ENCODE results near the gene PCDHGC5.

Gene PCDHGC5

DNA sequence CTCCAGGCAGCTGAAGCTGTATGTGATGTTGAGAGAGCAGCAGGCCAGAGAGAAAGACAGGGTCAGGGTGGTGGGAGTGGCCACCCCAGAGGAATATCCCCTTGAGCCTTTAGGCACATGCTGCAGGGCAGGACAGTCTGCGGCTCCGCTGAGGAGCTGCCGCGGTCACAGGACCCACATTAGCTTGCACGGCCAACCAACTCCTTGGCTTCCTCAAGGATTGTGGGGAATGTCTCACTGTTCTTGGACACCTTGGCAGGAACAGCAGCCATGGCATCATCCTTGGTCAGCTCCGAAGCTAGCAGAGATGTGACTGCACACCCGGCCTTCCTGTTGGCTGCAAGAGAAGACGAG lies 27.8 kb downstream of the PCDHGC5 start:
- Histone ChIP-seq H3K4me1 (ENCODE audit: insufficient read depth, low read length, severe bottlenecking) (peaks cover 46% of the 10 kb centered on the region), H3K9me2 (ENCODE audit: low read depth, low read length) (no peaks in the 10 kb centered on the region), H4K20me1 (ENCODE audit: insufficient read depth, low read length) (no peaks in the 10 kb centered on the region), H3F3A (ENCODE audit: insufficient read depth, low read length) (no peaks in the 10 kb centered on the region), H3K27ac (ENCODE audit: low read depth, low read length, poor library complexity, severe bottlenecking) (peak overlapping the region; percentile 90), H3K9me3 (ENCODE audit: low read length) (no peaks in the 10 kb centered on the region), H3K36me3 (ENCODE audit: insufficient read depth, low read length) (peaks cover 39% of the 10 kb centered on the region), H3K4me3 (ENCODE audit: low read depth, low read length, poor library complexity, severe bottlenecking) (no peak overlapping the region), H3K27me3 (ENCODE audit: insufficient read depth, low read length) (no peaks in the 10 kb centered on the region), H3K79me2 (ENCODE audit: insufficient read depth, low read length) (no peaks in the 10 kb centered on the region), H3K9ac (ENCODE audit: low read length) (no peak overlapping the region), H3K4me2 (ENCODE audit: low read length) (no peak overlapping the region), H2AFZ (ENCODE audit: low read length) (no peak overlapping the region)
- no peak for TF ChIP-seq EZH2 (IDR thresholded peaks at IDR 0.05; ENCODE audit: borderline replicate concordance, low read length)
- TF ChIP-seq, protein P1, sequence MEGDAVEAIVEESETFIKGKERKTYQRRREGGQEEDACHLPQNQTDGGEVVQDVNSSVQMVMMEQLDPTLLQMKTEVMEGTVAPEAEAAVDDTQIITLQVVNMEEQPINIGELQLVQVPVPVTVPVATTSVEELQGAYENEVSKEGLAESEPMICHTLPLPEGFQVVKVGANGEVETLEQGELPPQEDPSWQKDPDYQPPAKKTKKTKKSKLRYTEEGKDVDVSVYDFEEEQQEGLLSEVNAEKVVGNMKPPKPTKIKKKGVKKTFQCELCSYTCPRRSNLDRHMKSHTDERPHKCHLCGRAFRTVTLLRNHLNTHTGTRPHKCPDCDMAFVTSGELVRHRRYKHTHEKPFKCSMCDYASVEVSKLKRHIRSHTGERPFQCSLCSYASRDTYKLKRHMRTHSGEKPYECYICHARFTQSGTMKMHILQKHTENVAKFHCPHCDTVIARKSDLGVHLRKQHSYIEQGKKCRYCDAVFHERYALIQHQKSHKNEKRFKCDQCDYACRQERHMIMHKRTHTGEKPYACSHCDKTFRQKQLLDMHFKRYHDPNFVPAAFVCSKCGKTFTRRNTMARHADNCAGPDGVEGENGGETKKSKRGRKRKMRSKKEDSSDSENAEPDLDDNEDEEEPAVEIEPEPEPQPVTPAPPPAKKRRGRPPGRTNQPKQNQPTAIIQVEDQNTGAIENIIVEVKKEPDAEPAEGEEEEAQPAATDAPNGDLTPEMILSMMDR (IDR thresholded peaks at IDR 0.05; ENCODE audit: low read length), result no peak

DNA sequence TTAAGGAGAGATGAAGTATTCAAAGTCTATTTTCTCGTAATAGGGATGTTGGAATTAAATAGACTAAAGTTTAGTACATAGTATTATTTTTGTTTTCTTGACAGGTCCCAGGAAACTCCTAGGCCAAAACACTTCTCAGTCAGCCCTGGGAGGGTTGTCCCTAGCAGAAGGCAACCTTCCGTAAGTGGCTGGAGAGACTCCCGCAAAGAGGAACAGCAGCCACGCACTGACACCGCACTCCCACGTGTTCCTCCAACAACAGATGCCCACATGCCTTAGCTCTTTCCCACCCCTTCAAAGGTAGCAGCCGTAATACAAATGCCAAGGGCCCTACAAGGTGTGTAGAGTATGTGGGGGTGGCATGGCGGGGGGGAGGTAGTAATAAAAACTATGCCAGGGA lies 28.4 kb downstream of the PCDHGC5 start:
- peaks cover 45% of the 10 kb centered on the region for H3K36me3 ChIP-seq (ENCODE audit: insufficient read depth, low read length)
- peak overlapping the region; percentile 90 for H3K27ac ChIP-seq (ENCODE audit: low read depth, low read length, poor library complexity, severe bottlenecking)
- no peak overlapping the region for H3K4me3 ChIP-seq (ENCODE audit: low read depth, low read length, poor library complexity, severe bottlenecking)
- H3K9ac ChIP-seq (ENCODE audit: low read length), result no peak overlapping the region
- TF ChIP-seq, protein P1 (IDR thresholded peaks at IDR 0.05; ENCODE audit: low read length), result no peak
- TF ChIP-seq EZH2 (IDR thresholded peaks at IDR 0.05; ENCODE audit: borderline replicate concordance, low read length), result no peak
- no peak overlapping the region for H2AFZ ChIP-seq (ENCODE audit: low read length)
- no peaks in the 10 kb centered on the region for H3K79me2 ChIP-seq (ENCODE audit: insufficient read depth, low read length)
- no peaks in the 10 kb centered on the region for H3K27me3 ChIP-seq (ENCODE audit: insufficient read depth, low read length)
- no peaks in the 10 kb centered on the region for H3K9me3 ChIP-seq (ENCODE audit: low read length)
- no peaks in the 10 kb centered on the region for H4K20me1 ChIP-seq (ENCODE audit: insufficient read depth, low read length)
- H3K4me2 ChIP-seq (ENCODE audit: low read length), result no peak overlapping the region
- H3K4me1 ChIP-seq (ENCODE audit: insufficient read depth, low read length, severe bottlenecking), result peaks cover 40% of the 10 kb centered on the region
- H3F3A ChIP-seq (ENCODE audit: insufficient read depth, low read length), result no peaks in the 10 kb centered on the region
- no peaks in the 10 kb centered on the region for H3K9me2 ChIP-seq (ENCODE audit: low read depth, low read length)

DNA sequence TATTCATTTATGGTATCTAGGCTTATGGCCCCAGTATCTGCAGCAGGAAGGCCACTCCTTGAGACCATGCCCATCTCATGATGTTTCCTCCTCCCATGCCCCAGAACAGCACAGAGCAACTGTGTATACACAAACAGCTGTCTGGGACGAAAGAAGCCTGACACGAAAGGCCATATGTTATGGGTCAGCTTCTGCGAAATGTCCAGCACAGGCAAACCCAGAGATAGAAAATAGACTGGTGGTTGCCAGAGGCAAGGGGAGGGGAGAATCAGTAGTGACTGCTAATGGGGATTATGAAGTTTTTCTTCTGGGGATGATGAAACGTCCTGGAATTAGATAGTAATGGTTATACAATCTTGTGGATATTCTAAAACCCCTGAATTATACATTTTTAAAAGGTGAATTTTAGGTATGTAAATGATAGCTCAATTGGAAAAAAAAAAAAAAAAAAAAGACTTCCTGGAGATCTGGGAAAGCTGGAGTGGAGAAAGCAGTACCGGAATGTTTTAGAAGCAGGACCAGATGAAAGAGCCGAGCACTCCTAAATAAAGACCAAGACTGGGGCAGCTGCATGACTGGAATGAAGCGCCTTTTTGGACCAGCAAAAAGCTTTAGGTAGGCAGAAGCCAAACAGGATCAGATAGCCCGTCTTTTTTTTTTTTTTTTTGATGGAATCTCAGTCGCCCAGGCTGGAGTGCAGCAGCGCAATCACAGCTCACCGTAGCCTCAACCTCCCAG lies 29.2 kb downstream of the PCDHGC5 start:
- H3K4me2 ChIP-seq (ENCODE audit: low read length), result no peak overlapping the region
- no peak overlapping the region for H3K27ac ChIP-seq (ENCODE audit: low read depth, low read length, poor library complexity, severe bottlenecking)
- H3K9ac ChIP-seq (ENCODE audit: low read length), result no peak overlapping the region
- H3K79me2 ChIP-seq (ENCODE audit: insufficient read depth, low read length), result no peaks in the 10 kb centered on the region
- no peaks in the 10 kb centered on the region for H3K9me2 ChIP-seq (ENCODE audit: low read depth, low read length)
- H3F3A ChIP-seq (ENCODE audit: insufficient read depth, low read length), result no peaks in the 10 kb centered on the region
- no peaks in the 10 kb centered on the region for H3K9me3 ChIP-seq (ENCODE audit: low read length)
- TF ChIP-seq EZH2 (IDR thresholded peaks at IDR 0.05; ENCODE audit: borderline replicate concordance, low read length), result no peak
- TF ChIP-seq, protein P1 (IDR thresholded peaks at IDR 0.05; ENCODE audit: low read length), result no peak
- H3K4me3 ChIP-seq (ENCODE audit: low read depth, low read length, poor library complexity, severe bottlenecking), result no peak overlapping the region
- H3K27me3 ChIP-seq (ENCODE audit: insufficient read depth, low read length), result no peaks in the 10 kb centered on the region
- H2AFZ ChIP-seq (ENCODE audit: low read length), result no peak overlapping the region
- peaks cover 32% of the 10 kb centered on the region for H3K4me1 ChIP-seq (ENCODE audit: insufficient read depth, low read length, severe bottlenecking)
- no peaks in the 10 kb centered on the region for H4K20me1 ChIP-seq (ENCODE audit: insufficient read depth, low read length)
- H3K36me3 ChIP-seq (ENCODE audit: insufficient read depth, low read length), result peaks cover 53% of the 10 kb centered on the region

Data from OCI-LY1 (cell line).